Measurements from ENCODE around the gene PDLIM5.

GRCh38 chr4:94439606-94440005 is 12.1 kb upstream of the PDLIM5 start:
- TF ChIP-seq CTCF (IDR thresholded peaks at IDR 0.05) (no peak), POLR2A (IDR thresholded peaks at IDR 0.05) (no peak), EP300 (IDR thresholded peaks at IDR 0.05) (no peak)
